ENCODE results near the gene RAD21L1. TPM values are rescaled to one million over a fixed set of nuclear protein-coding genes. Genes with fewer than 3 reads are reported as not detected.

Gene RAD21L1
- total and polyA plus RNA-seq, 4 donors, result 0.02 to 0.23 TPM; not detected in 2

DNA sequence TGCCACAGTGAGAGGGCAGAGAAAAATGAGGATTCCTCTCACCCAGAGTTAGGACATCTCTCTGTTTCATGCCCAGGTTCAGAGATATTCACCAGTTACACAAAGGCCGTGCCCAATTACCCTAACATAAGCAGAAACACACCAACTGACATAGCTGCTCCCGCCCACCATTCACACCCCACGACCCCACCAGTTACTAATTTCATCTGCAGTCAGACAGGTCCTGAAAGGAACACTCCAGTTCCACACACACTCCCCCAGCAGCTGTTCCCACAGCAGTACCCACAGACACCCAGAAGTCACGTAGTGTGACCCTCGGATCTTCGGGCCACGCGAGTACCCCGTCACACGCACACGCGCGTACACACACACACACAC, 41.6 kb upstream of the RAD21L1 start:
- Histone ChIP-seq H3K4me1 (ENCODE audit: control insufficient read depth in 5 of 5, insufficient read depth in 5 of 5, low read length in 5 of 5) (peaks cover 0 to 33% (median 9%) of the 10 kb centered on the region in 5 donors), H3K27me3 (ENCODE audit: control insufficient read depth in 3 of 3, insufficient read depth in 3 of 3, low read length in 2 of 3) (peaks cover 0 to 23% (median 7%) of the 10 kb centered on the region in 3 donors), H3K36me3 (ENCODE audit: control insufficient read depth in 4 of 4, insufficient read depth in 4 of 4, low read length in 4 of 4) (peaks cover 0 to 2% (median 2%) of the 10 kb centered on the region in 4 donors), H3K9me3 (ENCODE audit: control insufficient read depth in 4 of 4, insufficient read depth in 3 of 4, low read length in 3 of 4) (peaks cover 0 to 5% (median 2%) of the 10 kb centered on the region in 4 donors), H3K4me3 (peak overlapping the region; percentile 46), H3K27ac (ENCODE audit: low read depth in 1 of 2, low read length in 1 of 2) (no peak overlapping the region), H3K9ac (ENCODE audit: insufficient read depth in 1 of 2, low read length in 2 of 2) (no peak overlapping the region)
- WGBS, 2 donors, result 33 to 44% methylated on average over 13 of the region's 13 CpGs
- ATAC-seq (ENCODE audit: insufficient read depth, low FRiP score) (no peak), DNase-seq (no peak)
- TF ChIP-seq, protein P1, sequence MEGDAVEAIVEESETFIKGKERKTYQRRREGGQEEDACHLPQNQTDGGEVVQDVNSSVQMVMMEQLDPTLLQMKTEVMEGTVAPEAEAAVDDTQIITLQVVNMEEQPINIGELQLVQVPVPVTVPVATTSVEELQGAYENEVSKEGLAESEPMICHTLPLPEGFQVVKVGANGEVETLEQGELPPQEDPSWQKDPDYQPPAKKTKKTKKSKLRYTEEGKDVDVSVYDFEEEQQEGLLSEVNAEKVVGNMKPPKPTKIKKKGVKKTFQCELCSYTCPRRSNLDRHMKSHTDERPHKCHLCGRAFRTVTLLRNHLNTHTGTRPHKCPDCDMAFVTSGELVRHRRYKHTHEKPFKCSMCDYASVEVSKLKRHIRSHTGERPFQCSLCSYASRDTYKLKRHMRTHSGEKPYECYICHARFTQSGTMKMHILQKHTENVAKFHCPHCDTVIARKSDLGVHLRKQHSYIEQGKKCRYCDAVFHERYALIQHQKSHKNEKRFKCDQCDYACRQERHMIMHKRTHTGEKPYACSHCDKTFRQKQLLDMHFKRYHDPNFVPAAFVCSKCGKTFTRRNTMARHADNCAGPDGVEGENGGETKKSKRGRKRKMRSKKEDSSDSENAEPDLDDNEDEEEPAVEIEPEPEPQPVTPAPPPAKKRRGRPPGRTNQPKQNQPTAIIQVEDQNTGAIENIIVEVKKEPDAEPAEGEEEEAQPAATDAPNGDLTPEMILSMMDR (IDR thresholded peaks at IDR 0.05; ENCODE audit: control extremely low read depth, extremely low read depth), result no peak

DNA sequence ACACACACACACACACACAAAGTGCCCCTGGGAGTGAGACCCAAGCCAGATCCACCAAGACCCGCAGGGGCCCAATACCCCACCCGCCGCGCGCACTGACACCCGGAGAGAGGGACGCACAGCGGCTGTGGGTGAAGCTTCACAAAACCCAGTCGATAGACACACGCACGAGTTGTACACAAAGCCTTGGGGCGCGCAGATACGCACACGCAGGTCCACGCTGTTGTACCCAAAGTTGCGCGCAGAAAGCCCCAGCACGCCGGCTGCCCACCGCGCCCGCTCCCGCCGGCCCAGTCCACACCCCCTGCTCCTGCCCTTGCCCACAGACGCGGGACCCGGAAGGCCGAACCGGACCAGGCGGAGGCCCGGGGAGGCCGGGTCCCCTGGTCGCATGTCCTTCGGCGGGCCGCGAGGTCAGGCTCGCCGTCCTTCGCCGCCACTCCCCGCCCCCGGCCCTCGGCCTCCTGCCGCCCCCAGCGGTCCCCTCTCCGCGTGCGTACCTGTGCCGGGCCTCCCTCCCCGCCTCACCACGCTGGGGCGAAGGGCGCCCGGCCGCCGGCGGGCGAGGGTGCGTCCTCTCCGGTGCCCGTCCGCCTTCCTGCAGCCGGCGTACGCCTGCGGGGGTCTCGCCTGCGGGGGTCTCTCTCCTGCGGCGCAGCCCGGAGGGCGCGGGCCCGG, 41.1 kb upstream of the RAD21L1 start, which contains the start of gene TMEM74B:
TMEM74B (minus strand) TSS at position 344 of the 678 bp plus-strand sequence. CDS start 1,180 bp downstream, outside the sequence.
- Histone ChIP-seq H3K36me3 (ENCODE audit: control insufficient read depth in 4 of 4, insufficient read depth in 4 of 4, low read length in 4 of 4) (peaks cover 0 to 2% (median 2%) of the 10 kb centered on the region in 4 donors), H3K27ac (ENCODE audit: low read depth in 1 of 2, low read length in 1 of 2) (no peak within 1 kb of the TSS), H3K9ac (ENCODE audit: insufficient read depth in 1 of 2, low read length in 2 of 2) (no peak within 1 kb of the TSS), H3K4me1 (ENCODE audit: control insufficient read depth in 5 of 5, insufficient read depth in 5 of 5, low read length in 5 of 5) (peaks cover 0 to 33% (median 9%) of the 10 kb centered on the region in 5 donors), H3K4me3 (peak within 1 kb of the TSS; percentile 46), H3K9me3 (ENCODE audit: control insufficient read depth in 4 of 4, insufficient read depth in 3 of 4, low read length in 3 of 4) (peaks cover 0 to 5% (median 2%) of the 10 kb centered on the region in 4 donors), H3K27me3 (ENCODE audit: control insufficient read depth in 3 of 3, insufficient read depth in 3 of 3, low read length in 2 of 3) (peaks cover 0 to 25% (median 7%) of the 10 kb centered on the region in 3 donors)
- 2 to 7% methylated on average over 58 to 76 of the region's 76 CpGs for WGBS, 2 donors
- TF ChIP-seq, protein P1 (IDR thresholded peaks at IDR 0.05; ENCODE audit: control extremely low read depth, extremely low read depth), result no peak
- DNase-seq (no peak), ATAC-seq (ENCODE audit: insufficient read depth, low FRiP score) (no peak)

DNA sequence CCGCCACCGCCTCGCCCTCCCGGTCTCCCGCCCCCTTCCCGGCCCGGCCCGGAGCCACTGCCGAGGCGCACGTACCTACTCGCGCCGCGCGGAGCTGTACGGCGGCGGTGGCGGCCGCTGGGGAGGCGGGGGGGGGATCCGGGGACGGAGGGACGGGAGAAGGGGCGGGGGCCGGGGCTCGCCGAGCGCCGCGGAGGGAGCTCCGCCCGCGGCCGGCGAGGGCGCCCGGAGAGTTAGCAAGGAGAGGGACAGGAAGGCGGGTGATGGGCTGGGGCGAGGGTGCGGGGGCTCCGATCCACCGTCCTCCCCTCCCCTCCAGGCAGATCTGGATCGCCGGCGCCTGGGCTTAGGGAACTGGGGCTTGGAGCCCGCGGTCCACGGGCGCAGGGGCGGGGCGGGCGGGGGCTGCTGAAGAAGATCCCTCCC, 40.5 kb upstream of the RAD21L1 start:
- H3K9me3 ChIP-seq (ENCODE audit: control insufficient read depth in 4 of 4, insufficient read depth in 3 of 4, low read length in 3 of 4), result peaks cover 0 to 5% (median 2%) of the 10 kb centered on the region in 4 donors
- peak overlapping the region; percentile 46 for H3K4me3 ChIP-seq
- no peak overlapping the region for H3K9ac ChIP-seq (ENCODE audit: insufficient read depth in 1 of 2, low read length in 2 of 2)
- H3K27me3 ChIP-seq (ENCODE audit: control insufficient read depth in 3 of 3, insufficient read depth in 3 of 3, low read length in 2 of 3), result peaks cover 0 to 26% (median 7%) of the 10 kb centered on the region in 3 donors
- ATAC-seq (ENCODE audit: insufficient read depth, low FRiP score) (no peak), DNase-seq (peak in 1 of 3 donors; percentile 18)
- TF ChIP-seq, protein P1 (IDR thresholded peaks at IDR 0.05; ENCODE audit: control extremely low read depth, extremely low read depth), result no peak
- 1% methylated on average over 43 to 54 of the region's 54 CpGs for WGBS, 2 donors
- H3K36me3 ChIP-seq (ENCODE audit: control insufficient read depth in 4 of 4, insufficient read depth in 4 of 4, low read length in 4 of 4), result peaks cover 0 to 2% (median 1%) of the 10 kb centered on the region in 4 donors
- H3K27ac ChIP-seq (ENCODE audit: low read depth in 1 of 2, low read length in 1 of 2), result no peak overlapping the region
- peaks cover 0 to 35% (median 9%) of the 10 kb centered on the region in 5 donors for H3K4me1 ChIP-seq (ENCODE audit: control insufficient read depth in 5 of 5, insufficient read depth in 5 of 5, low read length in 5 of 5)

Measured in lung (tissue), 12 donors.